H1 (cell line): Measurements from ENCODE around the gene SLC2A13. TPM values are rescaled to one million over a fixed set of nuclear protein-coding genes. Genes with fewer than 3 reads are reported as not detected.

Experiments
- CTCF ChIA-PET: fragments of 300-600 bp; sonication (Branson Sonifier 250); formaldehyde crosslinking; loops from one replicate; lab custom pipeline; 2021; ENCODE audit not compliant: partially characterized antibody; lab: Charles Lee
- POLR2A ChIA-PET: fragments of 300-600 bp; sonication (Branson Sonifier 250); formaldehyde crosslinking; loops from one replicate; lab custom pipeline; 2021; ENCODE audit warnings: inconsistent platforms; ENCODE audit not compliant: partially characterized antibody; lab: Charles Lee
- DNase-seq, 2 experiments: peaks; one replicate each; pipeline versions ENCODE4 v3.0.0 to v3.0.0-alpha.2; 2010 to 2022; ENCODE audit warnings: low spot score in 2 of 2, low read depth in 1 of 2, mixed read lengths in 1 of 2
- FAIRE-seq: peaks from 2 replicates; lab custom pipeline; 2011; peaks lifted over from hg19 to GRCh38; lab: Jason Lieb, UNC
- H2AFZ ChIP-seq: 2 replicates; pipeline ENCODE4 v1.8.1; 2012; ENCODE audit warnings: low read length, inconsistent platforms
- H2AK5ac ChIP-seq: 2 replicates; pipeline ENCODE4 v1.6.1; 2013; ENCODE audit warnings: low read depth, low read length
- H2BK120ac ChIP-seq: replicated peaks from 2 replicates; pipeline ENCODE3; 2013; ENCODE audit warnings: low read depth, low read length, inconsistent platforms
- H2BK12ac ChIP-seq: 2 replicates; pipeline ENCODE4 v1.6.1; 2013; ENCODE audit warnings: low read depth, low read length
- H2BK15ac ChIP-seq: 2 replicates; pipeline ENCODE4 v1.6.1; 2013; ENCODE audit warnings: low read length
- H2BK20ac ChIP-seq: 2 replicates; pipeline ENCODE4 v1.6.1; 2013; ENCODE audit warnings: low read length
- H2BK5ac ChIP-seq: 2 replicates; pipeline ENCODE4 v1.6.1; 2013; ENCODE audit warnings: low read depth, low read length
- H3K14ac ChIP-seq: 2 replicates; pipeline ENCODE4 v1.6.1; 2013; ENCODE audit warnings: inconsistent platforms; ENCODE audit not compliant: insufficient read length
- H3K18ac ChIP-seq: 2 replicates; pipeline ENCODE4 v1.6.1; 2013; ENCODE audit warnings: low read length; ENCODE audit errors: extremely low read depth
- H3K23ac ChIP-seq: 2 replicates; pipeline ENCODE4 v1.6.1; 2013; ENCODE audit warnings: inconsistent platforms; ENCODE audit not compliant: insufficient read length
- H3K23me2 ChIP-seq: 2 replicates; pipeline ENCODE4 v1.6.1; 2013; ENCODE audit warnings: low read depth, low read length
- H3K27ac ChIP-seq: 2 replicates; pipeline ENCODE4 v1.6.1; 2011; ENCODE audit warnings: low read depth, low read length, inconsistent platforms
- H3K27me3 ChIP-seq, 4 experiments: replicated peaks in 1 of 4; 1 replicate in 1 of 4; 2 replicates in 3 of 4; pipeline versions ENCODE4 v1.6.1 to v1.8.1; 2011 to 2013; ENCODE audit warnings: low read length in 3 of 4, mild to moderate bottlenecking in 3 of 4, inconsistent platforms in 2 of 4, mixed read lengths in 2 of 4, moderate library complexity in 1 of 4; ENCODE audit not compliant: control insufficient read depth in 3 of 4, insufficient read depth in 3 of 4; ENCODE audit errors: extremely low read depth in 1 of 4
- H3K36me3 ChIP-seq, 4 experiments: 2 replicates each; pipeline versions ENCODE4 v1.6.1 to v1.8.1; 2011 to 2013; ENCODE audit warnings: mild to moderate bottlenecking in 4 of 4, low read length in 3 of 4, moderate library complexity in 2 of 4, control low read depth in 1 of 4, inconsistent platforms in 1 of 4; ENCODE audit not compliant: insufficient read depth in 4 of 4, control insufficient read depth in 2 of 4
- H3K4ac ChIP-seq: replicated peaks from 2 replicates; pipeline ENCODE3; 2013; ENCODE audit warnings: low read length, low read depth, mixed read lengths, inconsistent platforms; ENCODE audit not compliant: insufficient read length
- H3K4me1 ChIP-seq, 4 experiments: replicated peaks in 1 of 4; 1 replicate in 1 of 4; 2 replicates in 3 of 4; pipeline versions ENCODE4 v1.6.1 to v1.8.1; 2011 to 2013; ENCODE audit warnings: low read length in 3 of 4, inconsistent platforms in 2 of 4, mixed read lengths in 1 of 4; ENCODE audit not compliant: insufficient read depth in 4 of 4, control insufficient read depth in 3 of 4
- H3K4me2 ChIP-seq, 2 experiments: 2 replicates each; pipeline versions ENCODE4 v1.6.1 to v1.8.1; 2011 to 2013; ENCODE audit warnings: low read depth in 2 of 2, low read length in 2 of 2, control low read depth in 1 of 2, inconsistent platforms in 1 of 2, mild to moderate bottlenecking in 1 of 2; ENCODE audit not compliant: insufficient read depth in 1 of 2
- H3K4me3 ChIP-seq, 4 experiments: fragments of 200-600, 300-600 bp in 1 of 4; sonication (generic), shearing (Covaris generic), sonication (Bioruptor Twin) in 1 of 4; 2 replicates each; pipeline versions ENCODE4 v1.5.1 to v1.8.1; 2011 to 2016; ENCODE audit warnings: low read length in 4 of 4, low read depth in 3 of 4, control low read depth in 2 of 4, inconsistent platforms in 2 of 4, mild to moderate bottlenecking in 2 of 4, mixed read lengths in 1 of 4, moderate library complexity in 1 of 4; ENCODE audit not compliant: insufficient read depth in 2 of 4; ENCODE audit errors: extremely low read depth in 1 of 4
- H3K56ac ChIP-seq: replicated peaks from 2 replicates; pipeline ENCODE3; 2013; ENCODE audit warnings: low read depth, mild to moderate bottlenecking, mixed read lengths, low read length, inconsistent platforms; ENCODE audit not compliant: insufficient read length
- H3K79me1 ChIP-seq: 2 replicates; pipeline ENCODE4 v1.6.1; 2013; ENCODE audit warnings: low read depth, low read length, control low read depth
- H3K79me2 ChIP-seq, 2 experiments: 2 replicates each; pipeline versions ENCODE4 v1.6.1 to v1.8.1; 2012 to 2013; ENCODE audit warnings: low read length in 2 of 2, mild to moderate bottlenecking in 2 of 2, inconsistent platforms in 1 of 2; ENCODE audit not compliant: insufficient read depth in 2 of 2, control insufficient read depth in 1 of 2
- H3K9ac ChIP-seq, 4 experiments: replicated peaks in 1 of 4; 1 replicate in 1 of 4; 2 replicates in 3 of 4; pipeline versions ENCODE4 v1.6.1 to v1.8.1; 2011 to 2013; ENCODE audit warnings: low read depth in 3 of 4, low read length in 3 of 4, control low read depth in 2 of 4, mild to moderate bottlenecking in 2 of 4, moderate library complexity in 2 of 4, inconsistent platforms in 1 of 4; ENCODE audit errors: extremely low read depth in 1 of 4
- H3K9me3 ChIP-seq, 2 experiments: 2 replicates each; pipeline versions ENCODE4 v1.6.1 to v1.8.1; 2012 to 2013; ENCODE audit warnings: mild to moderate bottlenecking in 2 of 2, moderate library complexity in 2 of 2, control low read depth in 1 of 2, inconsistent platforms in 1 of 2, low read depth in 1 of 2, low read length in 1 of 2, mixed read lengths in 1 of 2; ENCODE audit not compliant: insufficient read depth in 2 of 2
- H4K20me1 ChIP-seq, 2 experiments: replicated peaks in 1 of 2; 2 replicates each; pipeline versions ENCODE3 to v1.8.1; 2011 to 2013; ENCODE audit warnings: inconsistent platforms in 2 of 2, low read length in 2 of 2, mild to moderate bottlenecking in 1 of 2; ENCODE audit not compliant: insufficient read depth in 2 of 2, control insufficient read depth in 1 of 2
- H4K5ac ChIP-seq: 2 replicates; pipeline ENCODE4 v1.6.1; 2013; ENCODE audit warnings: low read length, low read depth, mixed read lengths, inconsistent platforms; ENCODE audit not compliant: insufficient read length
- H4K8ac ChIP-seq: 2 replicates; pipeline ENCODE4 v1.8.0; 2013; ENCODE audit warnings: mild to moderate bottlenecking, moderate library complexity, low read length, inconsistent platforms; ENCODE audit not compliant: insufficient read depth; ENCODE audit errors: extremely low read depth
- H4K91ac ChIP-seq: replicated peaks from 2 replicates; pipeline ENCODE3; 2013; ENCODE audit warnings: low read length, mixed read lengths, inconsistent platforms; ENCODE audit not compliant: insufficient read length
- TBP ChIP-seq: IDR thresholded peaks from 2 replicates; pipeline ENCODE4 v1.6.1; 2011; ENCODE audit warnings: low read depth, low read length, improper control_type of control experiment
- WGBS, 2 experiments: shearing (Covaris generic) in 1 of 2; methylation state at CpG; one replicate each; pipeline versions ENCODE4 v1.1.6 to v1.1.7; 2013 to 2015; ENCODE audit warnings: low lambda C conversion rate in 2 of 2, mixed read lengths in 2 of 2, inconsistent platforms in 1 of 2, low coverage in 1 of 2, missing lambda C conversion rate in 1 of 2; ENCODE audit not compliant: insufficient replicate concordance in 2 of 2, insufficient coverage in 1 of 2, insufficient read length in 1 of 2; ENCODE audit errors: extremely low coverage in 1 of 2, missing lambda C conversion rate in 1 of 2; 5-methylcytosine and 5-hydroxymethylcytosine counted together
- polyA plus RNA-seq, 7 experiments: library from polyadenylated mRNA; depleted of rRNA in 3 of 7; stranded (reverse) in 5 of 7; unstranded in 2 of 7; fragments of >200 nt in 5 of 7; fragments of 200-250 nt in 2 of 7; gene quantifications; 1 replicate in 5 of 7; 2 replicates in 1 of 7; 4 replicates in 1 of 7; pipeline versions ENCODE4 v1.2.1 to v1.2.3, GENCODE V29; 2011 to 2013; ENCODE audit warnings: missing spikeins in 2 of 7, mixed read lengths in 2 of 7
- total RNA-seq: library from RNA; stranded (reverse); fragmentation: NEBNext Ultra II Directional; extraction: Animal tissue kit (Norgen Biotek cat#: 25700); gene quantifications from 2 replicates; pipeline ENCODE4 v1.2.1, GENCODE V29; 2021

SLC2A13 gene
- total and polyA plus RNA-seq, 2 of the 8 experiments (the other 6 are each of a cell fraction or from before 2014, with no cell fraction given): 2.8 to 9.6 TPM

GRCh38 chr12:39792938-39793337, 312.9 kb downstream of the SLC2A13 start:
- H3K4ac ChIP-seq: no peak overlapping the region
- H3K27ac ChIP-seq: no peak overlapping the region
- H4K5ac ChIP-seq: no peak overlapping the region
- H3K4me2 ChIP-seq: no peak overlapping the region
- no peak overlapping the region for H2AFZ ChIP-seq
- no peaks in the 10 kb centered on the region for H3K79me1 ChIP-seq
- no peaks in the 10 kb centered on the region for H3K9me3 ChIP-seq
- H2BK5ac ChIP-seq: no peak overlapping the region
- TF ChIP-seq TBP: no peak
- no peaks in the 10 kb centered on the region for H4K20me1 ChIP-seq
- FAIRE-seq (no peak), DNase-seq (no peak)
- no peak overlapping the region for H2BK20ac ChIP-seq
- WGBS, 2 experiments: 81% methylated on average over 1 of the region's 1 CpG; no CpG with 5 or more reads in 1 of the 2 experiments
- H2BK120ac ChIP-seq: no peak overlapping the region
- H3K56ac ChIP-seq: no peak overlapping the region
- H2AK5ac ChIP-seq: no peak overlapping the region
- no peaks in the 10 kb centered on the region for H3K27me3 ChIP-seq
- no peaks in the 10 kb centered on the region for H3K79me2 ChIP-seq
- no peaks in the 10 kb centered on the region for H3K23me2 ChIP-seq
- no peaks in the 10 kb centered on the region for H3K36me3 ChIP-seq
- H3K4me1 ChIP-seq: no peaks in the 10 kb centered on the region
- no peak overlapping the region for H3K18ac ChIP-seq
- no peak overlapping the region for H2BK12ac ChIP-seq
- H3K4me3 ChIP-seq: no peak overlapping the region
- no peak overlapping the region for H4K91ac ChIP-seq
- POLR2A ChIA-PET: no interaction called here
- no peak overlapping the region for H3K9ac ChIP-seq
- H3K23ac ChIP-seq: no peak overlapping the region
- no peak overlapping the region for H3K14ac ChIP-seq
- H2BK15ac ChIP-seq: no peak overlapping the region
- CTCF ChIA-PET: no interaction called here
- no peak overlapping the region for H4K8ac ChIP-seq
